A673 (cell line): Measurements from ENCODE around the gene VPS52.

ENCODE experiments used
- EZH2 ChIP-seq: fragments of 200-600 bp; sonication (generic); IDR thresholded peaks from 2 replicates; pipeline ENCODE4 v1.6.1; 2017; ENCODE audit warnings: borderline replicate concordance, low read depth, mild to moderate bottlenecking, mixed read lengths, antibody characterized with exemption, low read length; ENCODE audit not compliant: poor library complexity, severe bottlenecking
- TF ChIP-seq, protein P1 (sequence below): fragments of 300-800, 200-600 bp; sonication (generic); conservative IDR thresholded peaks from 2 replicates; pipeline ENCODE4 v1.5.1; 2017; ENCODE audit warnings: low read depth, mild to moderate bottlenecking, antibody characterized with exemption, low read length, moderate library complexity, mixed read lengths

DNA sequence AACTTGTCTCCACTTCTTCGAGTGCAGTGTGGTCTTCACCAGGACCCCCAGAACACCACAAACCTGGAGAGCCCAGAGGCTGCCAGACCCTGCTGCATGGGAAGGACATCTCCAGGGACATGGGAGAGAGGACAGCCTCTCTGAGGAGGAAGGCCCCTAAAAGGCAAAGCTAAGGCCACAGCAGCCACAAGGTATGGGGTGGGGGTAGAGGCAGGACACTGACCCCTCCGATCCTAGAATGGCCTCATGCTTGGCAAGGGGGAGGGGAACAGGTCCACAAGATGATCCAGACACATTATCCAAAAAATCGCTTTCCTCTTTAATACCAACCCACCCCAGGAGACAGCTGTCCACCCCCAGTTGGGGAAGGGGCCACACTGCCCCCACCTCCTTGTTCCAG lies 7.1 kb upstream of the VPS52 start:
- TF ChIP-seq, protein P1, sequence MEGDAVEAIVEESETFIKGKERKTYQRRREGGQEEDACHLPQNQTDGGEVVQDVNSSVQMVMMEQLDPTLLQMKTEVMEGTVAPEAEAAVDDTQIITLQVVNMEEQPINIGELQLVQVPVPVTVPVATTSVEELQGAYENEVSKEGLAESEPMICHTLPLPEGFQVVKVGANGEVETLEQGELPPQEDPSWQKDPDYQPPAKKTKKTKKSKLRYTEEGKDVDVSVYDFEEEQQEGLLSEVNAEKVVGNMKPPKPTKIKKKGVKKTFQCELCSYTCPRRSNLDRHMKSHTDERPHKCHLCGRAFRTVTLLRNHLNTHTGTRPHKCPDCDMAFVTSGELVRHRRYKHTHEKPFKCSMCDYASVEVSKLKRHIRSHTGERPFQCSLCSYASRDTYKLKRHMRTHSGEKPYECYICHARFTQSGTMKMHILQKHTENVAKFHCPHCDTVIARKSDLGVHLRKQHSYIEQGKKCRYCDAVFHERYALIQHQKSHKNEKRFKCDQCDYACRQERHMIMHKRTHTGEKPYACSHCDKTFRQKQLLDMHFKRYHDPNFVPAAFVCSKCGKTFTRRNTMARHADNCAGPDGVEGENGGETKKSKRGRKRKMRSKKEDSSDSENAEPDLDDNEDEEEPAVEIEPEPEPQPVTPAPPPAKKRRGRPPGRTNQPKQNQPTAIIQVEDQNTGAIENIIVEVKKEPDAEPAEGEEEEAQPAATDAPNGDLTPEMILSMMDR: no peak
- TF ChIP-seq EZH2: no peak
